Measurements from ENCODE around the gene CCDC112. TPM values are rescaled to one million over a fixed set of nuclear protein-coding genes. Genes with fewer than 3 reads are reported as not detected.

Gene CCDC112
- total RNA-seq, 1 donor from 2014 or later, result 5.1 TPM

Other genes with a start within 250 kb of the CCDC112 start
- 0.19 TPM for gene TRIM36, start 126.7 kb downstream of the CCDC112 start, total RNA-seq
- 27.0 TPM for gene PGGT1B, start 33.8 kb downstream of the CCDC112 start, total RNA-seq
- gene FEM1C, start 248.1 kb upstream of the CCDC112 start, total RNA-seq, result 46.9 TPM

All from Right ventricle myocardium inferior (tissue), 1 donor.